ENCODE measurements around the gene SASH1.

DNA sequence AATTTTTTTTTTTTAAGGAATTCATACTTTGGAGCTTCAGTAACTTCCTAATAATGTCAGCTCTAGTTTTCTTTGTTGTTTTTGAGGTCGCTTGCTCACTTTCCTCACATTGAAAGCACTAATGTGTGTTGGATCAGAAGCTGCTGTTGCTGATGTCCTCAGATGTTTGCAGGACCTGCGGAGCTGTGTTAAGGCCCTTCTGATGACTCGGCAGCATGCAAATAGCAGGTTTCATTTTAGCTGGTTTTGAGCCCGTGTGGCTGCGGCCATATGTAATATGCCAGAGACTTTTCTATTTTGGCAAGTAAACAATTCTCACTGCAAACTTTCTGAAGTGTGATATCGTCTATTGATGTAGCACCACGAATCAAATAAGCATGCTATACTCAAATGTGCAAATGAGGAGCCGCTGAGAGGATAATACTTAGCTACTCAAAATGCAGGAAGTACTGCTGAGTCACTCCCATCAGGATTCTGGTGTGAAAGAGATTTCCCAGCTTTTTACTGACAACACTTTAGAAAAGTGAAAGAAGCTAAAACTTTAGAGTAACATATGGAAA lies 187.8 kb downstream of the SASH1 start:
- TF ChIP-seq, protein P1, sequence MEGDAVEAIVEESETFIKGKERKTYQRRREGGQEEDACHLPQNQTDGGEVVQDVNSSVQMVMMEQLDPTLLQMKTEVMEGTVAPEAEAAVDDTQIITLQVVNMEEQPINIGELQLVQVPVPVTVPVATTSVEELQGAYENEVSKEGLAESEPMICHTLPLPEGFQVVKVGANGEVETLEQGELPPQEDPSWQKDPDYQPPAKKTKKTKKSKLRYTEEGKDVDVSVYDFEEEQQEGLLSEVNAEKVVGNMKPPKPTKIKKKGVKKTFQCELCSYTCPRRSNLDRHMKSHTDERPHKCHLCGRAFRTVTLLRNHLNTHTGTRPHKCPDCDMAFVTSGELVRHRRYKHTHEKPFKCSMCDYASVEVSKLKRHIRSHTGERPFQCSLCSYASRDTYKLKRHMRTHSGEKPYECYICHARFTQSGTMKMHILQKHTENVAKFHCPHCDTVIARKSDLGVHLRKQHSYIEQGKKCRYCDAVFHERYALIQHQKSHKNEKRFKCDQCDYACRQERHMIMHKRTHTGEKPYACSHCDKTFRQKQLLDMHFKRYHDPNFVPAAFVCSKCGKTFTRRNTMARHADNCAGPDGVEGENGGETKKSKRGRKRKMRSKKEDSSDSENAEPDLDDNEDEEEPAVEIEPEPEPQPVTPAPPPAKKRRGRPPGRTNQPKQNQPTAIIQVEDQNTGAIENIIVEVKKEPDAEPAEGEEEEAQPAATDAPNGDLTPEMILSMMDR (IDR thresholded peaks at IDR 0.05), result no peak
- TF ChIP-seq EP300 (IDR thresholded peaks at IDR 0.05), result peak in 1 of 2 donors; percentile 57
- TF ChIP-seq POLR2A (IDR thresholded peaks at IDR 0.05), result no peak

All from tibial nerve (tissue), 4 donors.